Measurements from ENCODE around the gene ASZ1.

ASZ1 gene

DNA sequence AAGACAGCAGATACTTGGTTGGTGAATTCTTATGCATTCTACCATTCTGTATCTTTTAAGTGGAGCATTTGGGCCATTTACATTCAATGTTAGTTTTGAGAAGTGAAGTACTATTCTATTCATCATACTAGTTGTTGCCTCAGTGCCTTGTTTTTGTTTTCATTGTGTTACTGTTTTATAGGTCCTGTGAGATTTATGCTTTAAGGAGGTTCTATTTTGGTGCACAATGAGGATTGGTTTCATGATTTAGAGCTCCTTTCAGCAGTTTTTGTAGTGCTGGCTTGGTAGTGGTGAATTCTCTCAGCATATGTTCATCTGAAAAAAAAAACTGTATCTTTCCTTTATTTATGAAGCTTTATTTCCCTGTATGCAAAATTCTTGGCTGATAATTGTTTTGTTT, 81.1 kb downstream of the ASZ1 start:
- DNase-seq (ENCODE audit: low spot score): no peak

DNA sequence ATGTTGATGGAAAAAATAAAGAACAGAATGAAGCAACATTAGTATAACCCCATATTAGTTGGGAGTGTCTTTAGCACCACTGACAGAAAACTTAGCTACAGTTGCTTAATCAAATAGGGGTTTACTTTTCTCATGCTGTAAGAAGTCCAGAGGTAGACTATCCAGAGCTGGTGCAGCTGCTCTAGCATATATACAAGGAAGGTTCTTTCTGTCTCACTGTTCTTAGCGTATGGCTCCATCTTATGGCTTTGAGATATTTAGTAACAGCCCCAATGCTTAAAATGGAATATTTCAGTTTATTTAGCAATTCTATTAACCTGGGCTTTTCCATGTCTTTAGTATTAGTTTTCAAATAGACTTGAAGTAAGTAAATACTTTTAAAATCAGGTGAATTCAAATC, 89.3 kb downstream of the ASZ1 start:
- no peak for DNase-seq (ENCODE audit: low spot score)

DNA sequence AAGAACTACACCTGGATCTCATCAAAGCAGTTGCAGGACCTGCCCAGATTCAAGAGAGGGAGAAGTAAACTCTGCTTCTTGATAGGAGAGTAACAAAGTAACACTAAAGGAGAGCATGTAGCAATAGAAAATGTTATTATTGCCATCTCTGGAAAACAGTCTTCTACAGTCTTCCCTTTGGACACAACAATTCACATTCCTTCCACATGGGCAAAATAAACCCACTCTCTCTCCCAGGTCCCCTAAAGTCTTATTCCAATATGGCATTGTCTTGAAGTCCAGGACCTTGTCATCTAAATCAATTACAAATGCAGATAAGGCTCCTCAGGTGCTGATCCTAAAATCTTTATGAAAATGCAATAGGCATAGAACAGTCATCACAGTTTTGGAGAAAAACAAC, 94.1 kb downstream of the ASZ1 start:
- DNase-seq (ENCODE audit: low spot score): no peak

DNA sequence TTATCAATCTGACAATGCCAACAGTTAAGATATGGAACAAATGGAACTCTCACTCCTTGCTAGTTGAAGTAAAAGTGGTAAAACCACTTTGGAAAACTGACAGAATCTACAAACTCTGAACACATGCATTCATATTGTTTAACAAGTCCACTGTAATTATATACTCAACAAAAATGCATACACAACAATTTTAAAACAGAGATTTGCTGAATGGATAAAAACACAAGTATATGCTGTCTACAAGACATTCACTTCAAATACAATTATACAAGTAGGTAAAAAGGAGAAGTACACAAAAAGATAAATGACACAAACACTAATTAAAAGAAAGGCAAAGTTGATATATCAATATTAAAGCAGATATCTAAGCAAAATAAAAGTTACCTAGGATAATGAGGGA, 95.3 kb downstream of the ASZ1 start:
- DNase-seq (ENCODE audit: low spot score): no peak

DNA sequence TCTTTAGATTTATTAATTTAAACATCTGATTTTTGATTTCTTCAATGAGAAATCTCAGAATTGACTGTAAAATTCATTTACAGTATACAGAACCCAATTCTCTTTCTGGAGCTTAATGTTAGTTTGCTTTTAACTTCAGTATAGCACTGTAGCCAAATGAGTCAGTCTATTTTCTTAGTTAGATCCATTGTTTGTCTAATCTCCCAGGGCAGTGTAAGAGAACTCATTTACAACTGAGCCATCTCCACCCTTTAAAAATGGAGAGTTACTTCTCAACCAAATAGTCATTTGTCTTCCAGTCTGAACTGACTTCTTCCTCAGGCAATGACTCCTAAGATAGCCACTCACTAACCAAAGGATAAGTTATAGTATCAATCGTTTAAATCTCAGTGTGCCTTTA, 101.5 kb downstream of the ASZ1 start:
- DNase-seq (ENCODE audit: low spot score): no peak

DNA sequence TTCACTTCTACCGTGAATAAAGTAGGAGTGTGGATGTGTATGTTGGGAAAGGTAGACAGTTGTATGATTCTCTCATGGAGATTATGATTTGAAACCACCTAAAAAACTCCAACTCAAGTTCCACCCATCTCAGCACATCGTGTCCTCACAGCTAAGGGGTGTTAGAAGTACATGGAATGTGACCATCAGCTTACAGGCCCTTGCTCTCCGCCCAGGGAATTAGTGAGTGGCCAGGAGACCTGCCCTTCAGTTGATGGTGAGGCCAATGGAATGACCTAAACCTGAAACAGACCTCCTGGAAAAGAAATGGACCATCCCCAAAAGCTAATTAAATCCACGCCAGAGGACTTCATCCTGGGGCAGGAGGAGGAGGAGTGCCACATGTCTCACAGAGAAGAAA, 102.3 kb downstream of the ASZ1 start:
- DNase-seq (ENCODE audit: low spot score): no peak

DNA sequence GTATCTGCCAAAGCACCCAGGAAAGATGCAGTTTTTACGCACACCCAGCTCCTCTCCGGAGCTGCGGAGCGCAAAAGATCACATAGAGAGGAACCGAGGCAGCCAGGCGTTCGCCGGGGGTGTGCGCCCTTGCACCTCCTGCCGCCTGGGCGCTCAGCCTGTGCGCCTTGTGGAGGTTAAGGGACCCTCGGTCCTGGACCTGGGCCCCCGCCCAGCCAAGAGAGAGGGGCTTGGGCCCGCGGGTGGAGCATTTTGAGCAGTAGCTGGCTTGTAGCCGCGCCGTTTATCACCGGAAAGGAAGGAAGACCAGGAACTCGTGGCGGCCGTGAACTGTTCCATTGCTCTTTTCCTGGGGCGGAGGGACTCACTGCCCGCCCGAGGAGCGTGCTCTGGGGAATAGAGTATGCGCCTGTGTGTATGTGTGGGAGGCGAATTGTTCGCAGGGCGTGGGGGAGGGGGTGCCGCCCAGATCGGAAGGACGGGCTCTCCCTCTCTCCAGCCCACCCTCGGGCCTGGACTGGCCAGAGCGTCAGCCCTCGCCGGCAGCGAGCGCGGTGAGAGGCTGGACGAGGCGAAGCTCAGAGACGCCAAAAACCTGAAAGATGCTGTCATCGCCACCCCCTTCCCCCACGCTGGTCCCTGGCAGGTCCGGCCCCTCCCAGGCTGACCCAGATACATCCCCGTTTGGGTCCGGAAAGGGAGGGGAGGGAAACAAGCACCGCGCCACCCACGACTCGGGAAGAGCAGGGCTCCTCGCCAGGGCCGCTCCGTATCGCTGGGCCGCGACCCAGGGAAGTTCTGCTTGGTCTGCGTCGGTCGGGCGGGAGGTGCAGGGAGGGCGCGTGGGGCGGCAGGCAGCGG, 103.2 kb downstream of the ASZ1 start:
- DNase-seq (ENCODE audit: low spot score): peak; percentile 54

DNA sequence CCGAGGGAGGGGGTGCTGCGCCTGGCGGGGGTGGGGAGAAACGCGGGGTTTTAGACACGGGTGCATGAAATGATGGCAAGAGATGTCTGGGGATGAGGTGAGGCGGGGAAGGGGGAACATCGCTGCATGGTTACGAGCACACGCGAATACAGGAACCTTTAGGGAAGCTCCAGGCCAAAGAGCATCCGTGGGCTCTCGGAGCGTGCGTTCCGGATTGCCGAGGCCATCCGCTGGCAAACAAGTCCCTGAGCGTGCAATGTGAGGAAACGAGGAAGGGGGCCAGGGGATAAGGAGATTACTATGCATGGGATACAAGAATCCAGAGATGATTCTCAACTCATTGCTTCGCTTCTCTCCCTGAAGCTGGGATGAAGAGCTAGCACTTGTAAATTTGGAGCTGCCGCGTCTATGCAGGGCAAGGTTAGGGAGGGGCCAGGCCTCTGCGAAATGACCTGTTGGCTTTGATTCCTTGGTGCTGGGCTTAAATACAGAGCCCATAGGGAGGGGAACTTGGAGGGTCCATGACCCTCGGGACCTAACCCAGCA, 103.9 kb downstream of the ASZ1 start:
- peak; percentile 16 for DNase-seq (ENCODE audit: low spot score)

DNA sequence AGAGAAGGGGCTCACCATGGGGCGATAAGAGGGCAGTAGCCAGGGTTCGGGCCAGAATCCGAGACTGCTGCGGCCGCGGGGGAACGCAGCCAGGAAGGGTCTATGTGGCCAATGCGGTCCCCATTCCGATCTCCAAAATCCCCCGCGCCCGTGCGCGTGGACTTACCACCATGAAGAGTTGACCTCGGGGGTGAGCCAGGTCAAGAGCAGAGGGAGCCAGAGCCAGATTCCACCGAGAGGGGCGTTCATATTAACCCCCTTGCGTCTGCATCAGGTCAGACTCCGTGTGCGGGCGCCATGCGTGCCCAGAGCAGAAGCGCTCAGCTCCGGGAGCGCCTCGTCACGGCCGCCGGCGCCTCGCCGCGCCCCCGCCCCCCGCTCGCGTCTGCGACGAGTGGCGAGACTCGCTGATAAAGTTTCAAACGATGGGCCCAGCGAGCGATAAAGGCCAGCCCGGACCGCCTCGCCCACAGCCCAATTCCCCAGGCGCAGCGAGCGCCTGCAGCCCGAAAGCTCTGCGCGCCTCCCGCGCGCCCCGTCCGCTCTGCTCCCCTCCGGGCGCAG, 104.5 kb downstream of the ASZ1 start, which contains the start of gene WNT2:
Gene WNT2, minus strand, starts transcription at position 318 of the 564 bp plus-strand sequence. Its CDS starts 69 bp downstream, at position 249.
- peak; percentile 33 for DNase-seq (ENCODE audit: low spot score)

DNA sequence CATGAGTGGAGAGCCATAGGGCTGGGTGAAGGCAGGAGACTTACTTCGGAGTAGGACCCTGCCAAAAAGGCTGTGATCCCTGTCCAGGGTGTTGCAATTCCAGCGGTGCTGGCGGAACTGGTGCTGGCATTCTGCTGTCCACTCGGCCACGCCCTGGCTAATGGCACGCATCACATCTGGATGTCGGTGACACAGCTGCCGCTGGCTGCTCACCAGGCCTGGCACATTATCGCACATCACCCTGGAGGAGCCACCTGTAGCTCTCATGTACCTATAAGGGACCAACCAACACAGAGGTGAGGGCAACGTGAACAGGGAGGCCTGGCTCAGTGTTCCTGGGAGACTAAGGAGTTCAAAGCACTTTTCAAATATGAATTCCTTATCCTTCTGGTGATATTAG, 106.8 kb downstream of the ASZ1 start:
- DNase-seq (ENCODE audit: low spot score): no peak

DNA sequence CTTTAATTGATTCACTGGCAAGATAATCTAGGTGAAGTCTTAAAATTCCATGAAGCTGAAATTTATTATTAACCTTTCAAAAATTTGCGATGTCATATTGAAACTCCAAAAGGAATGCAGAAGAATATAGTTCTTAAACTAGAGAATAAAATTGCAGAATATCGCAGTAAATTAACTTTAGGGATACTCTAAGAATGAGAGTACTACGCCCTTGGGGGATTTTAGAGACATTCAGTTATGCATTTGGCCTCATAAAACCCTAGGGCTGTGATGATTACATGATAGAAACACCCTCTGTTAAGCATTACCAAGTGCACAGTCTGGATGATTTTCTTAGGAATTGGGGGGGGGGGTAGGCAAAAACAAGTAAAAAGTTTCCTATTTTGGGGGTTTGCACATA, 108.1 kb downstream of the ASZ1 start:
- DNase-seq (ENCODE audit: low spot score): no peak

DNA sequence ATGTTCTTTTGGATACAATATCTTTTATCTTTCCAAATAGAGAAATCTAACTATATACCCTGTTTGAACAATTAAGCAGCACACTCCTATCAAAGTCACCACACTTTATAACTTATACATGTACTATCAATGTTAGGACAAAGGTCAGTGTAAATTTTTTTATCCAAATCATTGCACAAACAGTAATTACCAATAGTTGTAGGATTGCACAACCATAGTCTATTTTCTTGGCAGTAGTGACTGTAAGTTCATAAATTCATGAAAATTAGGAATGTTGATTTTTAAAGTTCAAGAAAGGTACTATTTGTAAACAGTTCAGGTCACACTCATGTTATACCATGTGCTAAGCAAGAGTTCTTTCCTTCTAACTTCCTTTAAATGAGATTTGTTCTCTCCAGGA, 113.7 kb downstream of the ASZ1 start:
- DNase-seq (ENCODE audit: low spot score): no peak
